Pancreas (tissue), 10 donors: Measurements from ENCODE around the gene CTRB2. TPM values are rescaled to one million over a fixed set of nuclear protein-coding genes. Genes with fewer than 3 reads are reported as not detected.

Experiments used
- ATAC-seq, 4 donors: fragments of 200-7000 bp; cut with Tn5 transposase; one replicate each; pipeline versions ENCODE4 v1.8.0 to v1.9.1; 2020; ENCODE audit warnings: mild to moderate bottlenecking in 4 of 4, moderate library complexity in 4 of 4
- DNase-seq, 6 donors: peaks; one replicate each; pipeline ENCODE4 v3.0.0-alpha.2; 2020
- FAIRE-seq: peaks from 2 replicates; lab custom pipeline; 2012; peaks lifted over from hg19 to GRCh38; lab: Jason Lieb, UNC
- H3K27ac ChIP-seq, 4 donors: fragments of 200-600 bp; sonication (generic); 1 replicate in 3 of 4; 2 replicates in 1 of 4; pipeline versions ENCODE4 v1.5.0 to v1.8.0; 2020
- H3K27me3 ChIP-seq, 4 donors: fragments of 200-600 bp; one replicate each; pipeline ENCODE4 v1.8.0; 2021
- H3K36me3 ChIP-seq, 3 donors: fragments of 200-600 bp; sonication (generic) in 1 of 3; one replicate each; pipeline versions ENCODE4 v1.5.0 to v1.8.0; 2020 to 2021
- H3K4me1 ChIP-seq, 3 donors: fragments of 200-600 bp; one replicate each; pipeline ENCODE4 v1.8.0; 2021
- H3K4me3 ChIP-seq, 4 donors: fragments of 200-600 bp; sonication (generic) in 2 of 4; one replicate each; pipeline versions ENCODE4 v1.5.0 to v1.8.0; 2020 to 2021
- H3K9me3 ChIP-seq, 4 donors: fragments of 200-600 bp; one replicate each; pipeline ENCODE4 v1.8.0; 2021
- WGBS, 2 donors: extraction: QIAGEN DNeasy Blood & Tissue Kit; methylation state at CpG; one replicate each; pipeline ENCODE4 v1.1.7; 2013; 5-methylcytosine and 5-hydroxymethylcytosine counted together
- intact Hi-C, 3 donors: fragments of 100-400 bp; cut with DNase I; formaldehyde crosslinking; loops; one replicate each; pipeline versions ENCODE4 v1.11.1 to v1.14.2; 2022
- polyA plus RNA-seq, 2 donors: library from polyadenylated mRNA; stranded (reverse); fragments of 200-250 nt; gene quantifications; one replicate each; pipeline ENCODE4 v1.2.3, GENCODE V29; 2013
- total RNA-seq, 6 donors: library from RNA; stranded (reverse); fragmentation: NEBNext Ultra II Directional in 4 of 6; extraction: Animal tissue kit (Norgen Biotek cat#: 25700) in 4 of 6; gene quantifications; one replicate each; pipeline versions ENCODE4 v1.2.1 to v1.2.4, GENCODE V29; 2021 to 2023
- TF ChIP-seq, protein P1 (sequence below), 4 donors: fragments of 200-600 bp; sonication (generic) in 3 of 4; IDR thresholded peaks; one replicate each; pipeline versions ENCODE4 v1.5.0 to v1.8.0; 2021; ENCODE audit warnings: antibody characterized with exemption in 4 of 4
- donor health status: healthy with polysubstance abuse.
- donor health status: DM: no; HTN: no; CAD: no; lungs with moderate emphysema.
- donor health status: DM: no; HTN: no; CAD: no.
- donor health status: control.
- donor health status: control.
- donor health status: Bipolar disorder and iron deficiency.
- donor health status: DM: yes; HTN: yes; CAD: no.
- donor health status: DM: no; HTN: no; CAD: no.
- donor health status: DM: no; HTN: no; CAD: no.
- donor health status: DM: yes; HTN: yes; CAD: no.

CTRB2 gene
- total and polyA plus RNA-seq, 8 donors: 20,002 to 57,899 (median 37,962) TPM

DNA sequence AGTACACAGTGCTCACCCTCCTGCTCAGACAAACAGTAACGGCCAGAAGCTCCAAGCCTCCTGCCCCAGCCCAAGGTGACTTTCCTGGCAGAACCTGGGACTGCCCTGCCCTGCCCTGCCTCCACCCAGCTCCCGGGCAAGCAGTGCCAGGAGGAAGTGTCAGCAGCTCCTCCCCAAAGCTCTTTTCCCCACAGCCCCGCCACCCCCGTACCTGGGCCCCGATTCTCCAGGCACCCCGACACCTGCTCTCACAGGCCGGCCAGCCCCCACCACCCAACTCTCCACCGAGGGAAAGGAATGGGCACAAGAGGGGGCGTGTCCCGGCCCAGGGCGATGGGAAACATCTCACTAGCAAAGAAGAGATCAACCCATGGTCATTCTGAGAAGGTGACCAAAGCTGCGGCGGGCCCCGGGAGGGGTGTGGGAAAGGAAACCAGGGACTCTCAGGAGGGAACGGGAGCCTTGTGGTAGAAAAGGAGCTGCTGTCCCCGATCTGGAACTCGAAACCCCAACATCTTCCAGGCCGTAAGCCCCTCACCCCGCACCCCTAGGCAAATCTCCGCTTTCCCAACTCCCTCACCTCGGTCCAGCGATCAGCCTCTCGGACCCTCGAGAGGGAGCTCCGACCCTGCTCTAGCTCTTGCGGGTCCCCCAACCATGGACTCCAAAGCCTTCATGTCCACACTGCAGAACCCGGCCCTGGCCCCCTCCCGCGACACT is 43.3 kb upstream of the CTRB2 start:
- no peaks in the 10 kb centered on the region for H3K27me3 ChIP-seq
- DNase-seq (peak; percentile 80 to 93 (median 84)), FAIRE-seq (no peak), ATAC-seq (peak; percentile 47 to 60 (median 54))
- no peaks in the 10 kb centered on the region for H3K9me3 ChIP-seq
- WGBS, 2 donors: 1% methylated on average over 29 of the region's 29 CpGs
- H3K27ac ChIP-seq: peak overlapping the region; percentile 95 to 99 (median 97)
- TF ChIP-seq, protein P1, sequence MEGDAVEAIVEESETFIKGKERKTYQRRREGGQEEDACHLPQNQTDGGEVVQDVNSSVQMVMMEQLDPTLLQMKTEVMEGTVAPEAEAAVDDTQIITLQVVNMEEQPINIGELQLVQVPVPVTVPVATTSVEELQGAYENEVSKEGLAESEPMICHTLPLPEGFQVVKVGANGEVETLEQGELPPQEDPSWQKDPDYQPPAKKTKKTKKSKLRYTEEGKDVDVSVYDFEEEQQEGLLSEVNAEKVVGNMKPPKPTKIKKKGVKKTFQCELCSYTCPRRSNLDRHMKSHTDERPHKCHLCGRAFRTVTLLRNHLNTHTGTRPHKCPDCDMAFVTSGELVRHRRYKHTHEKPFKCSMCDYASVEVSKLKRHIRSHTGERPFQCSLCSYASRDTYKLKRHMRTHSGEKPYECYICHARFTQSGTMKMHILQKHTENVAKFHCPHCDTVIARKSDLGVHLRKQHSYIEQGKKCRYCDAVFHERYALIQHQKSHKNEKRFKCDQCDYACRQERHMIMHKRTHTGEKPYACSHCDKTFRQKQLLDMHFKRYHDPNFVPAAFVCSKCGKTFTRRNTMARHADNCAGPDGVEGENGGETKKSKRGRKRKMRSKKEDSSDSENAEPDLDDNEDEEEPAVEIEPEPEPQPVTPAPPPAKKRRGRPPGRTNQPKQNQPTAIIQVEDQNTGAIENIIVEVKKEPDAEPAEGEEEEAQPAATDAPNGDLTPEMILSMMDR (IDR thresholded peaks at IDR 0.05): no peak
- H3K4me1 ChIP-seq: peaks cover 31 to 45% (median 34%) of the 10 kb centered on the region in 3 donors
- intact Hi-C loops: loop anchor here in 2 of 3 donors (10.0 kb wide), 1 partner anchor 55 kb away; no protein-coding TSS in a partner anchor
- peak overlapping the region; percentile 73 to 95 (median 88) for H3K4me3 ChIP-seq
- no peaks in the 10 kb centered on the region for H3K36me3 ChIP-seq

DNA sequence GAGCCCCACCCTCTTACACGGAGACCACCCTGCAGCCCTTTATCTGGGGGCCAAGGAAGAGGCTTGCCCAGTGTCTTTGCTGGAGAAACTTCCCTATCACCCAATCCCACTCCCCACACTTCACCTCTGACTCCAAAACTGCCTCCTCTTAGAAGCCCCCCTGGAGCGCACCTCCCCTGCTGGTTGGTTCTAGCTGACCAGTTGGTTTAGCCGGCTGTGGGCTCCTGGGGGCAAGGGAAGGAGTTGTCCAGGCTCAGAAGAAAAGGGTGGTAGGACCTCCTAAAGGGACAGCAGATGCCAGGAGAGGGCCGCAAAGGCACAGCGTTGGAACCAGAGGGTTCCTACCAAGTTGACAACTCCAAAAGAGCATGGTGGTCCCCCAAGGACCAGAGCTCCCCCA is 42.5 kb upstream of the CTRB2 start:
- TF ChIP-seq, protein P1 (IDR thresholded peaks at IDR 0.05): no peak
- no peaks in the 10 kb centered on the region for H3K27me3 ChIP-seq
- intact Hi-C loops: no loop called here
- no peaks in the 10 kb centered on the region for H3K36me3 ChIP-seq
- DNase-seq (peak in 3 of 6 donors; percentile 16 to 54 (median 37)), ATAC-seq (no peak), FAIRE-seq (no peak)
- 58 to 63% methylated on average over 5 of the region's 5 CpGs for WGBS, 2 donors
- H3K4me3 ChIP-seq: peak overlapping the region in 2 of 4 donors; percentile 90 to 95
- H3K27ac ChIP-seq: peak overlapping the region; percentile 95 to 99 (median 97)
- H3K4me1 ChIP-seq: peaks cover 39 to 53% (median 42%) of the 10 kb centered on the region in 3 donors
- no peaks in the 10 kb centered on the region for H3K9me3 ChIP-seq

DNA sequence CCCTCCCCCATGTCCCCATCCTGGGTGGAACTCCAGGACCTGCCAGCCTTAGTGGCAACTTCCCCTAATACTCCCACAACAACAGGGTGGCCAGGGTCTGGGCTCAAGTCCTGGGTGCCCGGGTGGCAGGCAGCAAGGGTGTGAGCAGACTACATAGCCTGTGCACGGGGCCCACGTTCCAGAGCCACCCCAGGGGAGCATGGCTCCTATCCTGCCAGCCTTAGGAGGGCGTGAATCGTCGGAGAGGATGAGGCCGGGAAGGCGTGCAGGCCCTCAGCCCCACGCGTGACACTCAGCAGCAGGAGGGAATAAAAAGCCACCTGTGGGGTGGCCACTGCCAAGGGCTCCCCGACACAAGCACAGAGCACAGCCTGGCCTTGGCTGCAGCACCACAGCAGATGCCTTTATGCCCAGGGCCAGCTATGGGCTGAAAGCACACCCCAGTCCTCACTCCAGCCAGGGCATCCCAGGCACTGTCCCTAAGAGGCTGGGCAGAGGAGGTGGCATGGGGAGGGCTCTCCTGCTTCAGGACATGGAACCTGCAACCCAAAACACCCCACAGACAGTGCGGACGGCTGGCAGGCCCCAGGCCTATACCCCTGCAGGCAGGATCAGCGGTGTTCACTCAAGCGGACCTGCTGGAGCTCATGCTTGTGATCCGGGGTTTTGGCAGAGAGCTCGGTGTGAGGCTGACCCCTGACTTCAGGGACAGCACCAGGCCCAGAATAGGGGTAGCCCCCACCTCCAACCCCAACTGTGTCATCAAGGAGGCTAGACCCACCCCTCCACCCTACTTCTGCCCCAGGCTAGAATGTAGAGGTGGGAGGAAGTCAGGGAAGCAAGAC is 41.8 kb upstream of the CTRB2 start:
- no peak for ATAC-seq
- TF ChIP-seq, protein P1 (IDR thresholded peaks at IDR 0.05): no peak
- DNase-seq: peak in 3 of 6 donors; percentile 28 to 75 (median 56)

DNA sequence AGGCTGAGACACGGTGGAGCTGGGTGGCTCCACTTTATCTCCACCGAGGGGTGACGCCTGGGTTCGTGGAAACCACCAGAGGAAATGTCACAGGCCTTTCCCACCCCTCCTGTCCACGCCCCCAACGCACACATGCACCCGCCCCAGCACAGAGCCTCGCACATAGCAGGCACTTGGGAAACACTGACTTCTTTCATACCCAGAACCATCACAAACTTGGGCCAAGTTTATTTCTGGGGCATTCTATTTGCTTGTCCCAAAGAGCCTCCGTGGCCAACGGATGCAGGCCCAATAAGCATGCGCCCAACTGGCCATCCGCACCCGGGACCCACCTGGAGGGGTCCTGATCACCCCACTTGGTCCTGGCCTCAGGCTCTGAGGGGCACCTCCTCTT is 41.2 kb upstream of the CTRB2 start:
- ATAC-seq (no peak), DNase-seq (peak in 3 of 6 donors; percentile 27 to 59 (median 39)), FAIRE-seq (no peak)
- WGBS, 2 donors: 43 to 46% methylated on average over 13 of the region's 13 CpGs
- Histone ChIP-seq H3K4me1 (peaks cover 48 to 61% (median 54%) of the 10 kb centered on the region in 3 donors), H3K36me3 (no peaks in the 10 kb centered on the region), H3K27ac (peak overlapping the region in 3 of 4 donors; percentile 22 to 98 (median 95)), H3K27me3 (no peaks in the 10 kb centered on the region), H3K4me3 (no peak overlapping the region), H3K9me3 (no peaks in the 10 kb centered on the region)
- intact Hi-C loops: no loop called here
- TF ChIP-seq, protein P1 (IDR thresholded peaks at IDR 0.05): no peak

More for the DNA sequence above, 41.8 kb upstream of the CTRB2 start:
- peak overlapping the region in 3 of 4 donors; percentile 95 to 98 (median 96) for H3K27ac ChIP-seq
- peak overlapping the region in 1 of 4 donors; percentile 90 for H3K4me3 ChIP-seq
- no peaks in the 10 kb centered on the region for H3K36me3 ChIP-seq
- WGBS, 2 donors: 64 to 71% methylated on average over 17 of the region's 17 CpGs
- H3K27me3 ChIP-seq: no peaks in the 10 kb centered on the region
- peaks cover 41 to 60% (median 49%) of the 10 kb centered on the region in 3 donors for H3K4me1 ChIP-seq
- H3K9me3 ChIP-seq: no peaks in the 10 kb centered on the region
- FAIRE-seq: no peak
- intact Hi-C loops: no loop called here
